ENCODE measurements around the gene PPFIBP2. TPM values are rescaled to one million over a fixed set of nuclear protein-coding genes. Genes with fewer than 3 reads are reported as not detected.

The PPFIBP2 gene
- total RNA-seq, 2 experiments from 2014 or later = 102 to 182 TPM

DNA sequence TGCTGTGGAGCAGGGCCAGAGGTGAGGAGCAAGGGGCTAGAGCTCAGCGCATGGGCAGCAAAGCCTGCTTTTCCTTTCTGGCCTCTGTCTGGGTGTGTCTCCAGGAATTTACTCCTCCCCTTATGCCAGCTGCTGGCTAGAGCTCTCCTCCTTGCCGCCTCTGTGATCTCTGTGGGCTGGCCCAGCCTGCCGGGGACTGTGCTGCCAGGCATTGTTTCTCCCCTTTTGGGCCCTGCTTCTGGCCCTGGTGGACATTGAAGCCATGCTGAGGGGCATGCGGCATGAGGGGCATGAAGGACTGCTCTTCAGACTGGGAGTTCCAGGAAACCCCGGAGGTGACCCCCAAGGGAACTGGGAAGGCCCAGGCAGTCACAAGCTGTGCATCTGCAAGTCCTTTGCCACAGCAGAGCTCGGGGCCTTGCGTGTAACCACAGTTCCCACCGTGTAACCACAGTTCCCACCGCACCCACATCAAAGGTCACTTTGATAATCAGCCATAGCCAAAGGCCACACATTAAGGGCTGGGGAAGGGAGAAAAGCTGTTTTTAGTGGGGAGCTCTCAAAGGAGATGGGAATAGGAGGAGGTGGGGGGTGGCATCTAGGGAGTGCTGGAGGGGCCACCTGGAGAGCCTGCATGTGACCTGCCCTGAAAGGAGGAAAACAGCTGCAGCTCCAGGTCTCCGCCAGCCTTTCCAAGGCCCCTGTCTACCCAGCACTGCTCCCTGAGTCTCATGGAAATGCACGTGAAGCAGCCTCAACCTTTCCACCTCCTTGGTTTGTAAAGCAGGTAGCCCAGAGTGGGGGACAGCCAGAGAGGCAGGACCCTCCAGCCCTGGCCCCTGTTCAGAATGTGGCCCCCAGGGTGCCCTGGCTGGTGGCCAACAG, 62.3 kb downstream of the PPFIBP2 start:
- CTCF ChIA-PET (ENCODE audit: unreplicated experiment) = interaction anchor here (0.5 to 1.0 kb wide), 4 partner anchors 16 to 781 kb away, joined by 3 to 5 read pairs (median 3); no protein-coding TSS in a partner anchor
- no peak for TF ChIP-seq EZH2phosphoT487 (IDR thresholded peaks at IDR 0.05; ENCODE audit: borderline replicate concordance, low read depth, low read length)
- TF ChIP-seq, protein P1, sequence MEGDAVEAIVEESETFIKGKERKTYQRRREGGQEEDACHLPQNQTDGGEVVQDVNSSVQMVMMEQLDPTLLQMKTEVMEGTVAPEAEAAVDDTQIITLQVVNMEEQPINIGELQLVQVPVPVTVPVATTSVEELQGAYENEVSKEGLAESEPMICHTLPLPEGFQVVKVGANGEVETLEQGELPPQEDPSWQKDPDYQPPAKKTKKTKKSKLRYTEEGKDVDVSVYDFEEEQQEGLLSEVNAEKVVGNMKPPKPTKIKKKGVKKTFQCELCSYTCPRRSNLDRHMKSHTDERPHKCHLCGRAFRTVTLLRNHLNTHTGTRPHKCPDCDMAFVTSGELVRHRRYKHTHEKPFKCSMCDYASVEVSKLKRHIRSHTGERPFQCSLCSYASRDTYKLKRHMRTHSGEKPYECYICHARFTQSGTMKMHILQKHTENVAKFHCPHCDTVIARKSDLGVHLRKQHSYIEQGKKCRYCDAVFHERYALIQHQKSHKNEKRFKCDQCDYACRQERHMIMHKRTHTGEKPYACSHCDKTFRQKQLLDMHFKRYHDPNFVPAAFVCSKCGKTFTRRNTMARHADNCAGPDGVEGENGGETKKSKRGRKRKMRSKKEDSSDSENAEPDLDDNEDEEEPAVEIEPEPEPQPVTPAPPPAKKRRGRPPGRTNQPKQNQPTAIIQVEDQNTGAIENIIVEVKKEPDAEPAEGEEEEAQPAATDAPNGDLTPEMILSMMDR (conservative IDR thresholded peaks at IDR 0.05; ENCODE audit: low read length) = no peak
- intact Hi-C loops (cut with micrococcal nuclease; ENCODE audit: unreplicated experiment) = no loop called here
- Histone ChIP-seq H3K79me2 (ENCODE audit: insufficient read depth, low read depth, low read length) (no peaks in the 10 kb centered on the region), H3K9me3 (ENCODE audit: low read length) (no peaks in the 10 kb centered on the region), H3K36me3 (ENCODE audit: insufficient read depth, low read length) (peaks cover 48% of the 10 kb centered on the region), H3K4me1 (ENCODE audit: insufficient read depth, low read length, poor library complexity, severe bottlenecking) (no peaks in the 10 kb centered on the region), H4K20me1 (ENCODE audit: insufficient read depth, low read length) (peaks cover 3% of the 10 kb centered on the region; the same call in 1 of the 2 replicates), H3K27ac (ENCODE audit: low read depth, low read length, poor library complexity, severe bottlenecking) (no peak overlapping the region), H2AFZ (ENCODE audit: low read length) (no peak overlapping the region), H3K4me2 (ENCODE audit: low read length) (no peak overlapping the region), H3K4me3 (ENCODE audit: low read depth, low read length, poor library complexity, severe bottlenecking) (no peak overlapping the region), H3K9me2 (ENCODE audit: insufficient read depth, low read length) (no peaks in the 10 kb centered on the region)
- DNase-seq (ENCODE audit: low spot score) = no peak
- no TSS peak for BruUV-seq (replicated peaks)
- POLR2A ChIA-PET = interaction anchor here (1.1 kb wide), 1 partner anchor 61 kb away, joined by 3 read pairs; no protein-coding TSS in a partner anchor

DNA sequence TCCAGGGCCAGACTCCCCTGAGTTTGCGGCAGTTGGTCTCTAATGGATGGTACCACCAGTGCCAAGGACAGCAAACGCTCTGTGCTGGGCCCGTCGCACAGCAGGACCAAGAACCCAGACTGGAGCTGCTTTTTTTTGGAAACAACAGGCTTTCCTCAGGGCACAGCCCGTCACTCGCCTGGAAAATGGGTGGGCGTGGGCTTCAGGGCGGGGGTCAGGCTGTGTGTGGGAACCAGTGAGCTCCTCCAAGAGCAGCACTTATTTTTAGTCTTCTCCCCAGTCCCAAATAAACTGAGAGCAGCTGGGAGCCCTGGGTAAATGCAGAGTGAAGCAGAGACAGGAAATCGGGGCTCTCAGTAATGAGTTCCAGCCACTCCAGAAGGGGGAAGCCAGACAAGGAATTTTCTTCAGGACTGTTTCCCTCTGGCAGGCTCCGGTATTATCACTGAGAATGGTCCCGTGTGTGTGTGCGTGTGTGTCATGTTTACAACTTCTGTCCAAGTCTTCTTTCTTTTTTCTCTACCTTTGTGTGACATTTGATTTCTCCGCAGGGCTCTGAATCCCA, 63.0 kb downstream of the PPFIBP2 start:
- Histone ChIP-seq H3K4me2 (ENCODE audit: low read length) (no peak overlapping the region), H3K27ac (ENCODE audit: low read depth, low read length, poor library complexity, severe bottlenecking) (no peak overlapping the region), H2AFZ (ENCODE audit: low read length) (no peak overlapping the region), H3K79me2 (ENCODE audit: insufficient read depth, low read depth, low read length) (no peaks in the 10 kb centered on the region), H3K9me2 (ENCODE audit: insufficient read depth, low read length) (no peaks in the 10 kb centered on the region), H3K9me3 (ENCODE audit: low read length) (no peaks in the 10 kb centered on the region), H4K20me1 (ENCODE audit: insufficient read depth, low read length) (no peaks in the 10 kb centered on the region; the same call in 1 of the 2 replicates), H3K4me3 (ENCODE audit: low read depth, low read length, poor library complexity, severe bottlenecking) (no peak overlapping the region), H3K4me1 (ENCODE audit: insufficient read depth, low read length, poor library complexity, severe bottlenecking) (no peaks in the 10 kb centered on the region), H3K36me3 (ENCODE audit: insufficient read depth, low read length) (peaks cover 52% of the 10 kb centered on the region)
- BruUV-seq (replicated peaks) = no TSS peak
- ChIA-PET POLR2A (no interaction called here), CTCF (ENCODE audit: unreplicated experiment) (interaction anchor here (0.5 to 1.0 kb wide), 3 partner anchors 15 to 781 kb away, joined by 3 to 5 read pairs (median 3); no protein-coding TSS in a partner anchor)
- DNase-seq (ENCODE audit: low spot score) = no peak
- intact Hi-C loops (cut with micrococcal nuclease; ENCODE audit: unreplicated experiment) = no loop called here
- no peak for TF ChIP-seq EZH2phosphoT487 (IDR thresholded peaks at IDR 0.05; ENCODE audit: borderline replicate concordance, low read depth, low read length)
- TF ChIP-seq, protein P1 (conservative IDR thresholded peaks at IDR 0.05; ENCODE audit: low read length) = no peak
